Measurements from ENCODE around the gene WDR17. TPM values are rescaled to one million over a fixed set of nuclear protein-coding genes. Genes with fewer than 3 reads are reported as not detected.

WDR17 gene
- total RNA-seq, 6 experiments from 2014 or later = 0.12 to 0.49 (median 0.18) TPM; not detected in 1

DNA sequence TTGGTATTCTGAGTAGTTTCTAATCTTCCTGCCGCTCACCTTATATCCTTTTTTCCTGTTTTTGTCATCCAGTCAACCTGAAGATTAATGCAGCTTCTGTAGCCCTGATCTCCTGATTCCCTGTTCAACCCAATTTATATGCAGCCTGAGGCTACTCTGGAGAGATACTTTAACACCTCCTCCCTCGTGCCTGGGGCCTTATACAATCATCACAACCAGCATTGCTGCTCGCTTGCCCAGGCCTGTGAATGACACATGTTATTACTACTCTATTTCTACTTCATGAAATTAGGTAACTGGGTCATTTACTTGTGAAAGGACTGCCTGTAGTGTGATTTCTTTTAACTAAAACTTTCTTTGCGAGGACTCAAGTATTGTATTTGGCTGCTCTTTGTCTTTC lies 33.7 kb upstream of the WDR17 start:
- intact Hi-C loops (cut with DNase I) = no loop called here
- Histone ChIP-seq H3K27me3 (no peaks in the 10 kb centered on the region), H3K4me3 (no peak overlapping the region), H3K36me3 (no peaks in the 10 kb centered on the region), H3K27ac (no peak overlapping the region), H3K4me1 (no peaks in the 10 kb centered on the region), H3K9me3 (no peaks in the 10 kb centered on the region)
- 42% methylated on average over 4 of the region's 4 CpGs for WGBS (ENCODE audit: insufficient coverage, low coverage, low lambda C conversion rate, missing lambda C conversion rate)
- no peak for TF ChIP-seq POLR2A (IDR thresholded peaks at IDR 0.05)
- TF ChIP-seq, protein P1, sequence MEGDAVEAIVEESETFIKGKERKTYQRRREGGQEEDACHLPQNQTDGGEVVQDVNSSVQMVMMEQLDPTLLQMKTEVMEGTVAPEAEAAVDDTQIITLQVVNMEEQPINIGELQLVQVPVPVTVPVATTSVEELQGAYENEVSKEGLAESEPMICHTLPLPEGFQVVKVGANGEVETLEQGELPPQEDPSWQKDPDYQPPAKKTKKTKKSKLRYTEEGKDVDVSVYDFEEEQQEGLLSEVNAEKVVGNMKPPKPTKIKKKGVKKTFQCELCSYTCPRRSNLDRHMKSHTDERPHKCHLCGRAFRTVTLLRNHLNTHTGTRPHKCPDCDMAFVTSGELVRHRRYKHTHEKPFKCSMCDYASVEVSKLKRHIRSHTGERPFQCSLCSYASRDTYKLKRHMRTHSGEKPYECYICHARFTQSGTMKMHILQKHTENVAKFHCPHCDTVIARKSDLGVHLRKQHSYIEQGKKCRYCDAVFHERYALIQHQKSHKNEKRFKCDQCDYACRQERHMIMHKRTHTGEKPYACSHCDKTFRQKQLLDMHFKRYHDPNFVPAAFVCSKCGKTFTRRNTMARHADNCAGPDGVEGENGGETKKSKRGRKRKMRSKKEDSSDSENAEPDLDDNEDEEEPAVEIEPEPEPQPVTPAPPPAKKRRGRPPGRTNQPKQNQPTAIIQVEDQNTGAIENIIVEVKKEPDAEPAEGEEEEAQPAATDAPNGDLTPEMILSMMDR (IDR thresholded peaks at IDR 0.05) = no peak
- DNase-seq (no peak), ATAC-seq (no peak)

DNA sequence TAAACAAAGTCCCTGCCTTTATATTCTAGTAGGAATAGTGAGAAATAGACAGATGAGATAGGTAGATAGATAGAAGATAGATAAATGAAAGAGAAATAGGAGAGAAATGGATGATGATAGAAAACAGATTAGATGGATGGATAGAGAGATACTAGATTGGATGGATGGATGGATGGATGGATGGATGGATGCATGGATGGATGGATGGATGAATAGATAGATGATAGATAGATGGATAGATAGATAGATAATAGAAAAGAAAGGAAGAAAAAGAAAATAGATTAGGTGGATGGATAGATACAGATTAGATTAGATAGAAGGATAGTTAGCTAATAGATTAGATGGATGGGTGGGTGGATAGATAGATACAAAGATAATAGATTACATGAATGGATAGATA lies 33.2 kb upstream of the WDR17 start:
- no peak overlapping the region for H3K27ac ChIP-seq
- H3K4me3 ChIP-seq = no peak overlapping the region
- no peaks in the 10 kb centered on the region for H3K9me3 ChIP-seq
- ATAC-seq (no peak), DNase-seq (no peak)
- no peak for TF ChIP-seq POLR2A (IDR thresholded peaks at IDR 0.05)
- TF ChIP-seq, protein P1 (IDR thresholded peaks at IDR 0.05) = no peak
- no peaks in the 10 kb centered on the region for H3K27me3 ChIP-seq
- H3K36me3 ChIP-seq = no peaks in the 10 kb centered on the region
- no peaks in the 10 kb centered on the region for H3K4me1 ChIP-seq
- intact Hi-C loops (cut with DNase I) = no loop called here

DNA sequence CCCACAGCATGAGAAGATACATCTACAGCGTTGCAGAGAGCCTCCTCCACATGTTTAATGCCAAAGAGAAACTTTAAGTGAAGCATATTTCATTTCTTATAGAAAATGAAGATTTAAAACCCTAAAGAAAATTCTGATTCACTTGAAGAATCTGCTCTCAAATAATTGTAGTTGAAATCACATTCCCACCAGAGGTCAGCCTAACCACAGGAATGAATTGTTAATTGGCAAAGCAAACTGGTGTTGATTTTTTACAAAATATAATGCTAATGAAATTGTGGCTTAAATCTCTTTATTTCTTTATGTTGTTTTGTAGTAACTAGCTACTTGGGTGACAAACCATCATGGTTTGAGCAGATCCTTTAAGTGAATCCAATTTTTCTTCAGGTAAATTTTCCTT lies 31.1 kb upstream of the WDR17 start:
- DNase-seq (no peak), ATAC-seq (no peak)
- Histone ChIP-seq H3K4me3 (no peak overlapping the region), H3K4me1 (no peaks in the 10 kb centered on the region), H3K9me3 (no peaks in the 10 kb centered on the region), H3K27ac (no peak overlapping the region), H3K36me3 (no peaks in the 10 kb centered on the region), H3K27me3 (no peaks in the 10 kb centered on the region)
- 15% methylated on average over 1 of the region's 1 CpG for WGBS (ENCODE audit: insufficient coverage, low coverage, low lambda C conversion rate, missing lambda C conversion rate)
- TF ChIP-seq, protein P1 (IDR thresholded peaks at IDR 0.05) = peak; percentile 24 to 33 (median 29)
- TF ChIP-seq POLR2A (IDR thresholded peaks at IDR 0.05) = no peak
- intact Hi-C loops (cut with DNase I) = no loop called here

DNA sequence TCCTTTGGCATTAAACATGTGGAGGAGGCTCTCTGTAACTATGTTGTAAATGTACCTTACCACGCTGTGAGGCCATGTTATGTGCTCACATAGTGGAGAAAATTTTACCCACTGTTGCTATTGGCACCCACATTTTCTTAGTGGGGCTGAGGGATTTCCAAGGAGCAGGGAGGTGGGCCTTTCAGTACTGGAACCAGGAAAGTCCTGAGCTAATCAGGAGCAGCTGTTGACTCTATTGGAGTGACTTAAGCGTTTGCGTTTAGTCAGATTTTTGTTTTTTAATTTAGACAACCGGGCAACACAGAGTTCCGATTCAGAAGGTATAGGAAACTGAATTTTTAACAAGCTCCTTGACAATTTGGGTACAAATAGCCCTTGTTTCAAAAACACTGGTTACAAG lies 30.7 kb upstream of the WDR17 start:
- Histone ChIP-seq H3K4me3 (no peak overlapping the region), H3K27ac (no peak overlapping the region), H3K4me1 (no peaks in the 10 kb centered on the region), H3K36me3 (no peaks in the 10 kb centered on the region), H3K27me3 (no peaks in the 10 kb centered on the region), H3K9me3 (no peaks in the 10 kb centered on the region)
- ATAC-seq (no peak), DNase-seq (no peak)
- 59% methylated on average over 5 of the region's 5 CpGs for WGBS (ENCODE audit: insufficient coverage, low coverage, low lambda C conversion rate, missing lambda C conversion rate)
- TF ChIP-seq, protein P1 (IDR thresholded peaks at IDR 0.05) = no peak
- TF ChIP-seq POLR2A (IDR thresholded peaks at IDR 0.05) = no peak
- intact Hi-C loops (cut with DNase I) = no loop called here

DNA sequence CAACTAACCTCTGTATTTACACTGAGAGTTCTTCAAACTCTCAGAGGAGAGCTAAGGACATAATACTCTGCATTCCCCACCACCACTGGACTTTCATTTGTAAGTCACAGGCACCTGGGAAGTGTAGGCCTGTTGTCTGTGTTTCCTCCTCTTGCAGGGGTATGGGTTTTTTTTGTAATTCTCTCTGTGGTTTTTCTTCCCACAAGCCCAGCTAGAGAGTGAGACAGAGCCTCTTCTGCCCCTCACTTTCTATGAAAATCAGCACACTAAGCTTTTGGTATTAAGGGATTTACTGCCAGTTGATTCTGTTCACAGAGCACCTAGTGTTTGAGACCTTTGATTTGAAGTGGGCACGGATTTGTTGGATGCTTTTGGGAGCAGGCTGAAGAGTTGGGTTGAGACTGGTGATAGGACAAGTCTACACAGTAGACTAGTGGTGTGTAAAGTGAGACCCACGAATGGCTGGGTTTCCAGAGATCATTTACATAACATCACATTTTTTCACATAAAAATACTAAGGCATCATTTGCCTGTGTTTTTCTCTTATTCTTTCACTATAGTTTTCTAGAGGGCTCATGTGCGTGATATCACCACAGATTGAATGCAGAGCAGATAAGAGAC lies 28.9 kb upstream of the WDR17 start:
- no peaks in the 10 kb centered on the region for H3K9me3 ChIP-seq
- intact Hi-C loops (cut with DNase I) = no loop called here

More for the DNA sequence above, 28.9 kb upstream of the WDR17 start:
- no peak overlapping the region for H3K27ac ChIP-seq
- ATAC-seq (no peak), DNase-seq (no peak)
- no peak for TF ChIP-seq POLR2A (IDR thresholded peaks at IDR 0.05)
- TF ChIP-seq, protein P1 (IDR thresholded peaks at IDR 0.05) = no peak
- H3K4me3 ChIP-seq = no peak overlapping the region
- no peaks in the 10 kb centered on the region for H3K4me1 ChIP-seq
- 50% methylated on average over 2 of the region's 3 CpGs for WGBS (ENCODE audit: insufficient coverage, low coverage, low lambda C conversion rate, missing lambda C conversion rate)
- no peaks in the 10 kb centered on the region for H3K36me3 ChIP-seq
- H3K27me3 ChIP-seq = no peaks in the 10 kb centered on the region
